Brain microvascular endothelial cell (primary cell): ENCODE results near the gene LRFN2.

Source experiments
- DNase-seq: peaks from one replicate; pipeline ENCODE4 v3.0.0-alpha.2; 2020
- H3K27ac ChIP-seq: fragments of 250-450 bp; sonication (Bioruptor Pico); 2 replicates; pipeline ENCODE4 v1.5.1; 2020; ENCODE audit warnings: mild to moderate bottlenecking, moderate library complexity
- H3K27me3 ChIP-seq: fragments of 250-450 bp; sonication (Bioruptor Pico); replicated peaks from 2 replicates; pipeline ENCODE4 v1.5.1; 2020; ENCODE audit warnings: mild to moderate bottlenecking
- H3K36me3 ChIP-seq: fragments of 250-450 bp; sonication (Bioruptor Pico); replicated peaks from 2 replicates; pipeline ENCODE4 v1.5.1; 2020; ENCODE audit warnings: mild to moderate bottlenecking
- H3K4me3 ChIP-seq: 2 replicates; pipeline ENCODE4 v1.5.1; 2011; ENCODE audit warnings: low read depth, mild to moderate bottlenecking, control low read depth, low read length, moderate library complexity
- CTCF ChIP-seq: IDR thresholded peaks from 2 replicates; pipeline ENCODE4 v1.5.1; 2011; ENCODE audit warnings: low read depth, mild to moderate bottlenecking, moderate library complexity, low read length, control low read depth, inconsistent platforms; ENCODE audit errors: missing control alignments
- in situ Hi-C: cut with HindIII; loops from 2 replicates; pipeline ENCODE4 v1.10.0; 2017; ENCODE audit warnings: low sequenced_read_pairs, low pct_ligation_motif_present

The LRFN2 gene

GRCh38 chr6:40341726-40342125 lies 245.4 kb downstream of the LRFN2 start:
- in situ Hi-C loops: no loop called here
- H3K27me3 ChIP-seq: no peaks in the 10 kb centered on the region
- no peak for TF ChIP-seq CTCF
- H3K27ac ChIP-seq: no peak overlapping the region
- H3K36me3 ChIP-seq: no peaks in the 10 kb centered on the region
- DNase-seq: no peak
- H3K4me3 ChIP-seq: no peak overlapping the region
